HG03558 (cell line): ENCODE measurements around the gene LHFPL2.

Experiments used
- ATAC-seq: cut with Tn5 transposase; IDR thresholded peaks from one replicate; pipeline ENCODE4 v1.9.1; 2021; ENCODE audit warnings: moderate number of reproducible peaks; ENCODE audit not compliant: unreplicated experiment; ENCODE audit errors: extremely low read depth

The LHFPL2 gene

GRCh38 chr5:78600687-78601414 lies 47.7 kb downstream of the LHFPL2 start:
- ATAC-seq: no peak

GRCh38 chr5:78598973-78599372 lies 49.6 kb downstream of the LHFPL2 start:
- no peak for ATAC-seq

- ATAC-seq: no peak
These were observed 50.6 kb downstream of the LHFPL2 start for GRCh38 chr5:78597974-78598371.

- ATAC-seq: no peak
These were observed 51.3 kb downstream of the LHFPL2 start for GRCh38 chr5:78597068-78597973.

GRCh38 chr5:78595458-78595921 lies 53.1 kb downstream of the LHFPL2 start:
- no peak for ATAC-seq

- no peak for ATAC-seq
These were observed 53.7 kb downstream of the LHFPL2 start for GRCh38 chr5:78594610-78595457.

GRCh38 chr5:78594021-78594420 lies 54.6 kb downstream of the LHFPL2 start:
- ATAC-seq: no peak

GRCh38 chr5:78593465-78593864 lies 55.1 kb downstream of the LHFPL2 start:
- no peak for ATAC-seq

GRCh38 chr5:78592735-78593386 lies 55.7 kb downstream of the LHFPL2 start:
- no peak for ATAC-seq

GRCh38 chr5:78591972-78592700 lies 56.4 kb downstream of the LHFPL2 start:
- peak; percentile 48 for ATAC-seq

- ATAC-seq: no peak
These were observed 57.4 kb downstream of the LHFPL2 start for GRCh38 chr5:78591138-78591612.

- no peak for ATAC-seq
These were observed 58.6 kb downstream of the LHFPL2 start for GRCh38 chr5:78589923-78590322.

- no peak for ATAC-seq
These were observed 60.1 kb downstream of the LHFPL2 start for GRCh38 chr5:78588507-78588906.

- ATAC-seq: no peak
These were observed 60.7 kb downstream of the LHFPL2 start for GRCh38 chr5:78587775-78588291.

GRCh38 chr5:78587081-78587774 lies 61.3 kb downstream of the LHFPL2 start:
- ATAC-seq: no peak

- no peak for ATAC-seq
These were observed 62.3 kb downstream of the LHFPL2 start for GRCh38 chr5:78586251-78586650.

GRCh38 chr5:78578015-78578414 lies 70.6 kb downstream of the LHFPL2 start:
- no peak for ATAC-seq

GRCh38 chr5:78577071-78577807 lies 71.3 kb downstream of the LHFPL2 start:
- ATAC-seq: no peak
